GM18907 (cell line): Measurements from ENCODE around the gene GPN1.
"Not testable (repeated sequence)": the region's sequence is repeated elsewhere in the genome, so short reads cannot be mapped to it uniquely, and the experiment has no call there.

Source experiments
- ATAC-seq: cut with Tn5 transposase; IDR thresholded peaks from one replicate; pipeline ENCODE4 v1.9.1; 2021; ENCODE audit warnings: mild to moderate bottlenecking, moderate library complexity; ENCODE audit not compliant: unreplicated experiment

Gene GPN1

GRCh38 chr2:27664622-27665363 lies 35.9 kb downstream of the GPN1 start:
- no peak for ATAC-seq

GRCh38 chr2:27667446-27667845 lies 38.6 kb downstream of the GPN1 start:
- no peak for ATAC-seq

GRCh38 chr2:27671235-27671634 lies 42.4 kb downstream of the GPN1 start:
- no peak for ATAC-seq

GRCh38 chr2:27672723-27673486 lies 44.1 kb downstream of the GPN1 start:
- no peak for ATAC-seq

GRCh38 chr2:27680571-27680970 lies 51.7 kb downstream of the GPN1 start:
- no peak for ATAC-seq

GRCh38 chr2:27681841-27682240 lies 53.0 kb downstream of the GPN1 start:
- ATAC-seq: no peak

- ATAC-seq: not testable (repeated sequence)
These were observed 53.5 kb downstream of the GPN1 start for GRCh38 chr2:27682334-27682771.

- peak; percentile 72 for ATAC-seq
These were observed 54.7 kb downstream of the GPN1 start for GRCh38 chr2:27683390-27684071.

- ATAC-seq: not testable (repeated sequence)
These were observed 56.2 kb downstream of the GPN1 start for GRCh38 chr2:27685006-27685405.

GRCh38 chr2:27685577-27685976 lies 56.7 kb downstream of the GPN1 start:
- ATAC-seq: no peak

GRCh38 chr2:27687232-27687631 lies 58.4 kb downstream of the GPN1 start:
- no peak for ATAC-seq

- ATAC-seq: no peak
These were observed 60.6 kb downstream of the GPN1 start for GRCh38 chr2:27689424-27689823.

- no peak for ATAC-seq
These were observed 61.2 kb downstream of the GPN1 start for GRCh38 chr2:27690052-27690451.

GRCh38 chr2:27697660-27698059 lies 68.8 kb downstream of the GPN1 start:
- ATAC-seq: no peak
